ENCODE results near the gene TRAF2. TPM values are rescaled to one million over a fixed set of nuclear protein-coding genes. Genes with fewer than 3 reads are reported as not detected.
A peak's percentile ranks its signal among the peaks of the same experiment; 100 is the strongest.

Gene TRAF2
- total and polyA plus RNA-seq, 9 of the 15 experiments (the other 6 are each of a cell fraction or from before 2014, with no cell fraction given): 0.24 to 45.2 (median 18.0) TPM

- intact Hi-C loops (cut with micrococcal nuclease) (no loop called here), in situ Hi-C loops (cut with MboI) (no loop called here)
- H3K4me2 ChIP-seq (ENCODE audit: insufficient read depth, low read length): no peak overlapping the region
- no peak for FAIRE-seq
- no peak for DNase-seq (ENCODE audit: extremely low read depth in 1 of 4, low spot score in 3 of 4)
- peak overlapping the region in 1 of 2 experiments; percentile 74; a peak in 1 of 4 replicates for H3K9ac ChIP-seq (ENCODE audit: insufficient read depth in 1 of 2, low read depth in 2 of 2, low read length in 2 of 2)
- no peaks in the 10 kb centered on the region for H3K36me3 ChIP-seq (ENCODE audit: control insufficient read depth, insufficient read depth, low read length)
- POLR2A ChIA-PET: interaction anchor here (1.1 kb wide), 1 partner anchor 9 kb away, joined by 3 read pairs; no protein-coding TSS in a partner anchor
- BruUV-seq (replicated peaks): no TSS peak
- no peaks in the 10 kb centered on the region for H3K79me2 ChIP-seq (ENCODE audit: control insufficient read depth, insufficient read depth, low read length)
- H3K4me3 ChIP-seq: no peak overlapping the region
- H3K9me3 ChIP-seq (replicated peaks; ENCODE audit: control insufficient read depth, insufficient read depth, low read depth, low read length): no peaks in the 10 kb centered on the region
- H3K9me1 ChIP-seq (ENCODE audit: control insufficient read depth, insufficient read depth, low read length): no peaks in the 10 kb centered on the region
- CTCF ChIA-PET (ENCODE audit: low intra/inter-chr PET ratio): interaction anchor here (0.6 kb wide), 1 partner anchor 85 kb away, joined by 3 read pairs; the partner anchor contains the start of gene NPDC1
- no peaks in the 10 kb centered on the region for H3K27me3 ChIP-seq (ENCODE audit: control insufficient read depth in 2 of 2, insufficient read depth in 2 of 2, low read length in 2 of 2)
- TF ChIP-seq ZNF75A (CRISPR knock-in tag; IDR thresholded peaks at IDR 0.05): no peak
- no peak for TF ChIP-seq GABPB1 (CRISPR knock-in tag; IDR thresholded peaks at IDR 0.05)
- TF ChIP-seq RUNX1 (IDR thresholded peaks at IDR 0.05; ENCODE audit: low read depth): no peak
- no peak for TF ChIP-seq ZNF384 (IDR thresholded peaks at IDR 0.05; ENCODE audit: low read depth, low read length)
- no peak for TF ChIP-seq THRB (CRISPR knock-in tag; conservative IDR thresholded peaks at IDR 0.05)
- no peak for TF ChIP-seq PTBP1 (IDR thresholded peaks at IDR 0.05; ENCODE audit: low read depth, low read length)
- TF ChIP-seq ZNF12 (CRISPR knock-in tag; IDR thresholded peaks at IDR 0.05): no peak
- TF ChIP-seq ETS2 (tag; IDR thresholded peaks at IDR 0.05; ENCODE audit: borderline replicate concordance, poor library complexity, severe bottlenecking): no peak
- no peak for TF ChIP-seq PTRF (tag; IDR thresholded peaks at IDR 0.05)
- TF ChIP-seq ERF (CRISPR knock-in tag; IDR thresholded peaks at IDR 0.05): no peak
- TF ChIP-seq ELF1 (tag; IDR thresholded peaks at IDR 0.05): no peak
- TF ChIP-seq HSF4 (CRISPR knock-in tag; IDR thresholded peaks at IDR 0.05; ENCODE audit: borderline replicate concordance): no peak
- TF ChIP-seq, protein P1, sequence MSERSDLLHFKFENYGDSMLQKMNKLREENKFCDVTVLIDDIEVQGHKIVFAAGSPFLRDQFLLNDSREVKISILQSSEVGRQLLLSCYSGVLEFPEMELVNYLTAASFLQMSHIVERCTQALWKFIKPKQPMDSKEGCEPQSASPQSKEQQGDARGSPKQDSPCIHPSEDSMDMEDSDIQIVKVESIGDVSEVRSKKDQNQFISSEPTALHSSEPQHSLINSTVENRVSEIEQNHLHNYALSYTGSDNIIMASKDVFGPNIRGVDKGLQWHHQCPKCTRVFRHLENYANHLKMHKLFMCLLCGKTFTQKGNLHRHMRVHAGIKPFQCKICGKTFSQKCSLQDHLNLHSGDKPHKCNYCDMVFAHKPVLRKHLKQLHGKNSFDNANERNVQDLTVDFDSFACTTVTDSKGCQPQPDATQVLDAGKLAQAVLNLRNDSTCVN (CRISPR knock-in tag; IDR thresholded peaks at IDR 0.05): no peak
- no peak for TF ChIP-seq SLC30A9 (CRISPR knock-in tag; IDR thresholded peaks at IDR 0.05)
- no peaks in the 10 kb centered on the region for H4K20me1 ChIP-seq (replicated peaks; ENCODE audit: control insufficient read depth, insufficient read depth, low read length)
- no peak overlapping the region for H2AFZ ChIP-seq (ENCODE audit: low read depth, low read length)
- peaks cover 22 to 74% of the 10 kb centered on the region in 2 experiments; a peak in 4 of 5 replicates for H3K4me1 ChIP-seq (replicated peaks in 1 of 2; ENCODE audit: control insufficient read depth in 2 of 2, insufficient read depth in 2 of 2, low read length in 2 of 2)
- no peak for ATAC-seq
- WGBS (ENCODE audit: insufficient coverage, low coverage, missing lambda C conversion rate): 66% methylated on average over 14 of the region's 15 CpGs
- no peak overlapping the region for H3K27ac ChIP-seq (ENCODE audit: extremely low read depth, low read depth, low read length)
Observed at GRCh38 chr9:136960938-136961275, 74.6 kb downstream of the TRAF2 start.
